H1 (cell line): ENCODE results near the gene ABL2. TPM values are rescaled to one million over a fixed set of nuclear protein-coding genes. Genes with fewer than 3 reads are reported as not detected.

ENCODE experiments used
- PHF8 ChIP-seq: fragments of 200-600 bp; sonication (generic); conservative IDR thresholded peaks from 2 replicates; pipeline ENCODE4 v1.7.1; 2012; ENCODE audit warnings: low read depth, mild to moderate bottlenecking, inconsistent platforms, low read length, moderate library complexity
- POLR2A ChIP-seq, 2 experiments: IDR thresholded peaks; 1 replicate in 1 of 2; 2 replicates in 1 of 2; pipeline ENCODE4 v1.6.1; 2011; ENCODE audit warnings: low read depth in 2 of 2, low read length in 2 of 2, mild to moderate bottlenecking in 2 of 2; ENCODE audit errors: control extremely low read depth in 1 of 2
- POLR2AphosphoS5 ChIP-seq: IDR thresholded peaks from 2 replicates; pipeline ENCODE4 v1.6.1; 2011; ENCODE audit warnings: low read depth, low read length
- RNF2 ChIP-seq: fragments of 200-900, 300-1000 bp; sonication (generic); IDR thresholded peaks from 2 replicates; pipeline ENCODE4 v1.7.1; 2016; ENCODE audit warnings: borderline replicate concordance, low read depth, mild to moderate bottlenecking, antibody characterized with exemption, low read length; ENCODE audit not compliant: poor library complexity, severe bottlenecking; ENCODE audit errors: missing control alignments
- polyA plus RNA-seq, 7 experiments: library from polyadenylated mRNA; depleted of rRNA in 3 of 7; stranded (reverse) in 5 of 7; unstranded in 2 of 7; fragments of >200 nt in 5 of 7; fragments of 200-250 nt in 2 of 7; gene quantifications; 1 replicate in 5 of 7; 2 replicates in 1 of 7; 4 replicates in 1 of 7; pipeline versions ENCODE4 v1.2.1 to v1.2.3, GENCODE V29; 2011 to 2013; ENCODE audit warnings: missing spikeins in 2 of 7, mixed read lengths in 2 of 7
- total RNA-seq: library from RNA; stranded (reverse); fragmentation: NEBNext Ultra II Directional; extraction: Animal tissue kit (Norgen Biotek cat#: 25700); gene quantifications from 2 replicates; pipeline ENCODE4 v1.2.1, GENCODE V29; 2021

ABL2 gene
- total and polyA plus RNA-seq, 2 of the 8 experiments (the other 6 are each of a cell fraction or from before 2014, with no cell fraction given), result 4.5 to 19.1 TPM

DNA sequence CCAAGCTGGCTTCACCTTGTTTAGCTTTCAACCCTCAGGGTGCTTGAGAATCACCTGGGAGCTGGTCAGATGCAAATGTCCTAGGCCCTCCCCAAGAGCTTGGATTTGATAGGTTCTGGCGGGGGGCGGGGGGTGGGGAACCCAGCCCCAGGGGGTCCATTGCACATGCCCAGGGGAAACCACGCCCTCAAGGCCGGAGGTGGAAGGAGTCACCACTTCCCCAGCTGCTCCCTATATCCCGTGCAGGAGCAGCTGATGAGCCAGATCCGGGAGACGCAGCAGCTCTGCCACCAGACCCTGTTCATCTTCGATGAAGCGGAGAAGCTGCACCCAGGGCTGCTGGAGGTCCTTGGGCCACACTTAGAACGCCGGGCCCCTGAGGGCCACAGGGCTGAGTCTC lies 141.8 kb downstream of the ABL2 start (continued):
- TF ChIP-seq POLR2AphosphoS5 (peak; percentile 65), RNF2 (no peak), PHF8 (peak; percentile 39; the same call in 1 of the 2 replicates), POLR2A (IDR thresholded peaks at IDR 0.05; ENCODE audit: control extremely low read depth in 1 of 2, low read depth in 2 of 2, low read length in 2 of 2) (peak in 1 of 2 experiments; percentile 77; a peak in 2 of 3 replicates)
